ENCODE results near the gene TOLLIP. TPM values are rescaled to one million over a fixed set of nuclear protein-coding genes. Genes with fewer than 3 reads are reported as not detected.

Gene TOLLIP
- total RNA-seq, 4 donors from 2014 or later, result 43.7 to 77.3 (median 70.6) TPM

GRCh38 chr11:1292018-1292643, 17.3 kb downstream of the TOLLIP start:
- Histone ChIP-seq H3K27ac (no peak overlapping the region), H3K36me3 (peaks cover 0 to 68% (median 0%) of the 10 kb centered on the region in 3 donors), H3K4me1 (peaks cover 0 to 3% (median 0%) of the 10 kb centered on the region in 4 donors), H3K27me3 (no peaks in the 10 kb centered on the region), H3K9me3 (no peaks in the 10 kb centered on the region), H3K4me3 (no peak overlapping the region)
- TF ChIP-seq POLR2A (IDR thresholded peaks at IDR 0.05) (no peak), CTCF (IDR thresholded peaks at IDR 0.05) (no peak)
- no peak for DNase-seq

- H3K4me1 ChIP-seq, result no peaks in the 10 kb centered on the region
- H3K9me3 ChIP-seq, result no peaks in the 10 kb centered on the region
- peaks cover 0 to 74% (median 0%) of the 10 kb centered on the region in 3 donors for H3K36me3 ChIP-seq
- H3K4me3 ChIP-seq, result no peak overlapping the region
- TF ChIP-seq POLR2A (IDR thresholded peaks at IDR 0.05) (no peak), CTCF (IDR thresholded peaks at IDR 0.05) (no peak)
- DNase-seq, result peak in 1 of 3 donors; percentile 26
- no peaks in the 10 kb centered on the region for H3K27me3 ChIP-seq
- H3K27ac ChIP-seq, result no peak overlapping the region
Observed at GRCh38 chr11:1291295-1292017, 18.0 kb downstream of the TOLLIP start.

- DNase-seq, result peak in 1 of 3 donors; percentile 37
- Histone ChIP-seq H3K27me3 (no peaks in the 10 kb centered on the region), H3K36me3 (peaks cover 0 to 77% (median 0%) of the 10 kb centered on the region in 3 donors), H3K27ac (no peak overlapping the region), H3K4me1 (no peaks in the 10 kb centered on the region), H3K9me3 (no peaks in the 10 kb centered on the region), H3K4me3 (no peak overlapping the region)
- no peak for TF ChIP-seq POLR2A (IDR thresholded peaks at IDR 0.05)
- no peak for TF ChIP-seq CTCF (IDR thresholded peaks at IDR 0.05)
Observed at GRCh38 chr11:1290052-1291040, 19.1 kb downstream of the TOLLIP start.

- Histone ChIP-seq H3K27ac (no peak overlapping the region), H3K9me3 (no peaks in the 10 kb centered on the region), H3K36me3 (peaks cover 0 to 82% (median 0%) of the 10 kb centered on the region in 3 donors), H3K4me1 (no peaks in the 10 kb centered on the region), H3K27me3 (no peaks in the 10 kb centered on the region), H3K4me3 (no peak overlapping the region)
- peak in 1 of 3 donors; percentile 34 for DNase-seq
- TF ChIP-seq POLR2A (IDR thresholded peaks at IDR 0.05), result no peak
- no peak for TF ChIP-seq CTCF (IDR thresholded peaks at IDR 0.05)
Observed at GRCh38 chr11:1289211-1289935, 20.1 kb downstream of the TOLLIP start.

Measured in Peyer's patch (tissue), 4 donors.